CD4-positive, alpha-beta T cell treated with Interleukin-4 for 1 hour (primary cell): ENCODE results near the gene COMMD4.
"Not testable (repeated sequence)": the region's sequence is repeated elsewhere in the genome, so short reads cannot be mapped to it uniquely, and the experiment has no call there.

Experiments used
- DNase-seq, 2 donors: peaks; one replicate each; pipeline ENCODE4 v3.0.0-alpha.2; 2020 to 2022

Gene COMMD4

DNA sequence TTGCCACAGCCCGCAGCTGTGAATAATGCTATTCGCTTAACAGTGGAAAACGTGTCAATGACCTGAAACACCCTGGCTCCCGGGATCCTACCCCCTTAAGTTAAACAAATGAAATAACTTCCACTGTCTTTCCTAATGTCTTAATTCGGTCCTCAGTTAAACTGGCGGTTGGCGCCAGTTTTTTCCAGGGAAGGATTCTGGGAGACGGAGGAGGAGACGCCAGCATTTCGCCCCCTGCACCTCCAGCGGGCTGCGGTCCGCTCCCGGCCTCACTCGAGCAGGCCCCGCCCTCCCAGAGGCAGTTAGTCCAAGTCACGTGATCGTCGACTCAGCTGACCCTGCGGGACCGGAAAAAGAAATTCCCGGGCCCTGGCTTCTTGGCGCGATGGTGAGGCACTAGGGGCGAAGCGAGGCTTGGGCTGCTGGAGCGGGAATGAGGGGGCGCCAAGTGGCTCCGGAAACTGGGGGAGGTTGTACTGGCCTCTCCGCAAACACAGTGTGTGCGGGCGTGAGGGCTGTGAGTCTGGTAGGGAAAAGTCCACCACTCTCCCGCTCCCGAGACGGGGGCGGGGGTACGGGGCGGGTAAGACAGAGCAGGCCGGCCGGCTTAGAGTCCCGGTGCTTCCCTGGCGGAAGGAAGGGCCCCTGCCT lies at the start of gene COMMD4:
Gene COMMD4 (plus strand): TSS at position 359 of the 651 bp plus-strand sequence. CDS start 27 bp downstream, at position 386.
- DNase-seq: peak; percentile 70 to 77

GRCh38 chr15:75293660-75294059 lies 42.2 kb upstream of the COMMD4 start:
- not testable (repeated sequence) for DNase-seq

DNA sequence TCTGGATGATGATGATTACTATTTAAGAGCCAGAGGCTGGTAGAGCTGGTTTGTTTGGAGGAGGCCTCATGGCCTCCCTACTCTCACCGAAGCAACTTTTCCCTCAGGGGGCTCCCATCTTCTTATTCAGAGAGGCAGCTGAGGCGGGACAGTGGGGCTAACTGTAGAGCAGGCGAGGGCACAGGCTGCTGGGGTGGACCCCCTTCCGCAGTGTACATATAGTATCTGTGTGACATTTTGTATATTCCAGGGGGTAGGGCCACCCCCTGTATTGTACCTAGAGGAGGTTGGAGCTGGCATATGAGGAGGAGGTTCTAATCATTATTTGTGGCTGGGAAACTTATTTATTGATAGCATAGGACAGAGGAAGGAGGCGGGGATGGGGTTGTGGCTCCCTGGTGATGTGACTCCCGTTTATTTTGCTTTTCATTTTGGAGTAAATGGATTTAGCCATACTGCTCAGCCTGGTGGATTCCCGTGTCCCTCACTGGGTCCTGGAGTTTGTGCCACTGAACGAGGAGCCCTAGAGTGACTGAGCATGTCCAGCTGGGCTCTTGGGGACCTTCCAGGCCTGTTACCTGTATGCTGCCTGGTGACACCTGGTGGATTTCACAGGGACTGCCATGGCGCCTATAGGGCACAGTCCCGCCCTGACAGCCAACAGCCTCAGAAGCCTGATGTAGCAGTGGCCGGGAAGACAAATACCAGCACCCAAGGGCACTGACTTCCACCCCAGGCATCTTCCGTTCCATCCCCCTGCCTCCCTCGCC lies 37.1 kb upstream of the COMMD4 start:
- DNase-seq: not testable (repeated sequence)

- peak; percentile 61 to 67 for DNase-seq
Observed at GRCh38 chr15:75299311-75299688, 36.6 kb upstream of the COMMD4 start.

- DNase-seq: not testable (repeated sequence)
Observed at GRCh38 chr15:75300026-75300425, 35.8 kb upstream of the COMMD4 start.

- no peak for DNase-seq
Observed at GRCh38 chr15:75302318-75302717, 33.5 kb upstream of the COMMD4 start.

GRCh38 chr15:75302753-75303152 lies 33.1 kb upstream of the COMMD4 start:
- not testable (repeated sequence) for DNase-seq

- DNase-seq: no peak
Observed at GRCh38 chr15:75306188-75306587, 29.7 kb upstream of the COMMD4 start.

GRCh38 chr15:75307778-75308390 lies 28.0 kb upstream of the COMMD4 start:
- no peak for DNase-seq

GRCh38 chr15:75309711-75310110 lies 26.2 kb upstream of the COMMD4 start:
- no peak for DNase-seq

DNA sequence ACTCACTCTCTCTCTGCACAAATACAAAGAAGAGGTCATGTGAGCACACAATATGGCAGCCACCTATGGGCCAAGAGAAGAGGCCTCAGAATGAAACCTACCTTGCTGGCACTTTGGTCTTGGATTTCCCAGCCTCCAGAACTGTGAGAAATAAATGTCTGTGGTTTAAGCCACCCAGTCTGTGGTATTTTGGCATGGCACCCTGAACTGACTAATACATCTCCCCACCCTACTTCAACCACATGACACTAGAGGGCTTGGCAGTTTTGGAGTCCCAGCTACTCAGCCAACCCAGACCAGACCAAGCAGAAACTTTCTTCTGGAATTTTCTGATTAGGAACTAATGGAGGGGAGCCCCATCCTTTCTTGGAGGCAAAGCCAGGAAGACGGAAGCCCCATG lies 23.3 kb upstream of the COMMD4 start:
- DNase-seq: not testable (repeated sequence)

GRCh38 chr15:75313116-75313845 lies 22.6 kb upstream of the COMMD4 start:
- no peak for DNase-seq

- no peak for DNase-seq
Observed at GRCh38 chr15:75314552-75315290, 21.1 kb upstream of the COMMD4 start.

GRCh38 chr15:75319231-75319897 lies 16.5 kb upstream of the COMMD4 start:
- DNase-seq: not testable (repeated sequence)

DNA sequence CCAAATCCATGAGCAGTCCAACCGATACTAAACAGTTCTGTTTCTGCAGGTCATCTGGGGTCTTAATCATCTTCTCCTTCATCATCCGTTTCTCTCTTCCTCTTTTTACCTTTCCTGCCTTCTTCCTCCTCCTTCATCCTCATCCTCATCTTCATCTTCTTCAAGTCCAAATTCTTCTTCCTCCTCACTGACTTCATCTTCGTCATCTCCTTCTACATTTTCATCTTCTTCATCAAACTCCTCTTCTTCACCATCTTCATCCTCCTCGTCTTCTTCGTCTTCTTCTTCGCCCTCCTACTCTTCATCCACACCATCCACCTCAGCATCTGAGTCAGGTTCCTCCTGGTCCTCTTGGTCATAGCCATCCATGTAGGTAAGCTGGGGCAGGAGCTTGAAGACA lies 14.2 kb upstream of the COMMD4 start:
- no peak for DNase-seq

GRCh38 chr15:75325922-75326321 lies 9.9 kb upstream of the COMMD4 start:
- DNase-seq: no peak

GRCh38 chr15:75327005-75327404 lies 8.9 kb upstream of the COMMD4 start:
- DNase-seq: no peak

GRCh38 chr15:75327491-75327890 lies 8.4 kb upstream of the COMMD4 start:
- no peak for DNase-seq

DNA sequence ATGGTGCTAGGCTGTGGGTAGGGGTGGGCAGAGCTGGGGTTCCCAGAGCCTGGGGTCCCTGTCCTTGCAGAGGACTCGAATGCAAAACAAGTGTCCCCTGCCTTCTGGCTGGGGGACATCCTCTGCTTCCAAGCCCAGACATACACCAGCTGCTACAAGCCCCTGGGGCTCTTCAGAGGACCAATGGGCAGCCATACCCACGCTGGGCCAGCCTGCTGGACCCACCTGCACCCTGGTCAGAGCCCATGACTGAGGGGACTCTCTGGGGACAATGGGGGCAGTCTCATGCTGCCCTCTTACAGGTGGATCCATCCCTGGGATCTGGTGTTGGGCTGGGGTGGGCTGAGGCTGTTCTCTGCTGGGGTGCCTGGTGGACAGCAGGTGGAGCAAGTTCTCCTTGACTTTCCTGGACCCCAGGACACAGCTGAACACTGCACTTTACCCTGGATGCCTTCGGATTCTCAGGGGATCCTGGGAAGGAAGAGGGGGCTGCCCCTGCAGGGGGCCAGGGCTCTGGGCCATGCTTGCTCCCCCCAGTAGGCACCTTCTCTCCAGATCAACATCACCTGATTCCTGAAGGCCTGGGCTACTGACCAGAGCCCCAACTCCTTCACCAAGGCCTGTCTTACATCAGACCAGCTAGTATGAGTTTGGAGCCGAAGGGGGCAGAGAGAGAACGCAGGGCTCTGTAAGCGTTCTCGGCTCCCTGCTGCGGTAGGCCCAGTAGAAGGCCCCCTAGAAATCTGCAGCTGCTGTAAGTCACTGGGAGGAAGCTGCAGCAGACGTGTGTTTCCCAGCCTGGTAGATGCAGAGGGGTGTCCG lies 7.2 kb upstream of the COMMD4 start:
- no peak for DNase-seq

GRCh38 chr15:75329571-75329970 lies 6.3 kb upstream of the COMMD4 start:
- DNase-seq: no peak

GRCh38 chr15:75332093-75332492 lies 3.8 kb upstream of the COMMD4 start:
- DNase-seq: not testable (repeated sequence)
